A673 (cell line): Measurements from ENCODE around the gene GSG1L.

Source experiments
- CTCF ChIP-seq: fragments of 300-800, 200-600 bp; sonication (generic); conservative IDR thresholded peaks from 2 replicates; pipeline ENCODE4 v1.5.1; 2017; ENCODE audit warnings: low read depth, mild to moderate bottlenecking, antibody characterized with exemption, low read length, moderate library complexity, mixed read lengths
- EZH2 ChIP-seq: fragments of 200-600 bp; sonication (generic); IDR thresholded peaks from 2 replicates; pipeline ENCODE4 v1.6.1; 2017; ENCODE audit warnings: borderline replicate concordance, low read depth, mild to moderate bottlenecking, mixed read lengths, antibody characterized with exemption, low read length; ENCODE audit not compliant: poor library complexity, severe bottlenecking

GRCh38 chr16:27745348-27745747 is 318.2 kb downstream of the GSG1L start:
- TF ChIP-seq CTCF (no peak), EZH2 (no peak)
